Smooth muscle cell (in vitro differentiated cells): ENCODE results near the gene AP1B1. TPM values are rescaled to one million over a fixed set of nuclear protein-coding genes. Genes with fewer than 3 reads are reported as not detected.

ENCODE experiments used
- DNase-seq: peaks from one replicate; lab custom pipeline; 2025; ENCODE audit not compliant: unreplicated experiment; lab: John Stamatoyannopoulos, UW
- H2AFZ ChIP-seq: fragments of 200-600 bp; sonication (generic); 2 replicates; pipeline ENCODE4 v1.6.0; 2016; ENCODE audit warnings: antibody characterized with exemption, low read depth, mild to moderate bottlenecking
- H3F3A ChIP-seq: fragments of 200-600 bp; sonication (generic); 2 replicates; pipeline ENCODE4 v1.6.0; 2017; ENCODE audit warnings: antibody characterized with exemption, low read depth
- H3K27ac ChIP-seq: fragments of 200-600 bp; sonication (generic); 2 replicates; pipeline ENCODE4 v1.5.1; 2016; ENCODE audit warnings: low read depth, mild to moderate bottlenecking
- H3K27me3 ChIP-seq: fragments of 200-600 bp; sonication (generic); 2 replicates; pipeline ENCODE4 v1.6.1; 2016; ENCODE audit warnings: low read depth, mild to moderate bottlenecking
- H3K36me3 ChIP-seq: fragments of 200-600 bp; sonication (generic); 2 replicates; pipeline ENCODE4 v1.5.1; 2016; ENCODE audit warnings: low read depth
- H3K4me1 ChIP-seq: fragments of 200-600 bp; sonication (generic); 2 replicates; pipeline ENCODE4 v1.5.1; 2016; ENCODE audit warnings: low read depth
- H3K4me2 ChIP-seq: fragments of 200-600 bp; sonication (generic); 2 replicates; pipeline ENCODE4 v1.6.0; 2016; ENCODE audit warnings: mild to moderate bottlenecking
- H3K4me3 ChIP-seq: fragments of 200-600 bp; sonication (generic); 2 replicates; pipeline ENCODE4 v1.5.1; 2016; ENCODE audit warnings: mild to moderate bottlenecking
- H3K79me2 ChIP-seq: fragments of 200-600 bp; sonication (generic); 2 replicates; pipeline ENCODE4 v1.6.0; 2016; ENCODE audit warnings: low read depth, mild to moderate bottlenecking
- H3K9ac ChIP-seq: fragments of 200-600 bp; sonication (generic); 2 replicates; pipeline ENCODE4 v1.6.0; 2016; ENCODE audit warnings: low read depth
- H3K9me3 ChIP-seq: fragments of 200-600 bp; sonication (generic); replicated peaks from 2 replicates; pipeline ENCODE4 v1.5.1; 2016; ENCODE audit warnings: low read depth
- H4K20me1 ChIP-seq: fragments of 200-600 bp; sonication (generic); 2 replicates; pipeline ENCODE4 v1.6.0; 2016; ENCODE audit warnings: low read depth
- WGBS: methylation state at CpG from one replicate; pipeline ENCODE4 v1.1.7; 2016; ENCODE audit warnings: low lambda C conversion rate; 5-methylcytosine and 5-hydroxymethylcytosine counted together
- polyA plus RNA-seq: library from polyadenylated mRNA; unstranded; fragments of >200 nt; fragmentation: Nextera tagmentation; extraction: Ambion mirVana; gene quantifications from 2 replicates; pipeline ENCODE4 v1.2.1, GENCODE V29; 2016
- total RNA-seq: library from RNA; depleted of rRNA; stranded (reverse); fragments of >200 nt; gene quantifications from 2 replicates; pipeline ENCODE4 v1.2.3, GENCODE V29; 2014
- TF ChIP-seq, protein P1 (sequence below): fragments of 200-600 bp; sonication (generic); IDR thresholded peaks from 2 replicates; pipeline ENCODE4 v1.5.1; 2017; ENCODE audit warnings: borderline replicate concordance, mild to moderate bottlenecking, antibody characterized with exemption; ENCODE audit not compliant: insufficient read depth, poor library complexity, severe bottlenecking

AP1B1 gene
- total and polyA plus RNA-seq, 2 experiments from 2014 or later, result 30.3 to 38.5 TPM

DNA sequence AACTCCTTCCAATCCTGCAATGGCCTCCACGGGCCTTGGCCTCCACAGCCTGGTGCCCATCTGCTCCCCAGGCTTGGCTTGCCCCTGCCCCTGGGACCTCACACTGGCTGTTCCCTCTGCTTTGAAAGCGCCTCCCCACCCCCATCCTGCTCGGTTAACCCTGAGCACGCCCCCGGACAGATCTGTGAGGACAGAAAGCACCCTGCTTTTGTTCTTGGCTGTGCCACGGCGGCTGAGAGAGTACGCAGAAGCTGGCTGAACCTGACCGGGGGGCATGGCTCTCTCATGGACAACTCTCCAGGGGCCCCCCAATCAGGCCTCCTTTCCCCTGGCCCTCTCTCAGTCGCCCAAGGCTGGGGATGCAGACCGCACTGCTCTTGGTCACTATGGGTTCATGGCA is 52.7 kb downstream of the AP1B1 start:
- 93% methylated on average over 11 of the region's 11 CpGs for WGBS

DNA sequence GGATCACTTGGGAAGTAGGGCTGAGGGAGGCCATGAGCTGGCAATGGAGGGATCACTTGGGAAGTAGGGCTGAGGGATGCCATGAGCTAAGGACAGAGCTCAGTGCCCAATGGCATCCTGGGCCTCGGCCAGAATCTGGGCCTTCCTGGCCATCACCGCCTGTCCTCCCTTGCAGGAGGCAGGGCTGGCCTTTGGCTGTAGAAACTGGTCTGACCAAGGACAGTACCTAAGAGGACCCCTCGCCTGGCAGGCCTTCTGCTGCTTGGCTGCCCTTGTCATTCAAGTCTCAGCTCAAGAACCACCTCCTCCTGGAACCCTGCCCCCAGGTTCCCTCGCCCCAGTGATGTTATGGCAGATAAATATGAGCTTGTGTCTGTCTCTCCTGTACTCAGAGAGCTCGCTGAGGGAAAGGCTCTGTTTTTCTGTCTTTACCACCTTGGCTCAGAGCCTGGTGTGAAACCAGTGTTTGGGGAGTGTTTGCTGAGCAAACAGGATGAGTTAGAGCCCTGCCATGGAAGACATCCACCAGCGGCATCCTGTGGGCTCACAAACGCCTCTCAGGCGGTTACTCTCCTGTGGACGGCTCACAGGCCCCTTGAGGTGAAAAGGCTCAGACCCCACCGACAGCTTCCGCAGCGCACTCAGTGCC is 53.5 kb downstream of the AP1B1 start:
- no peak overlapping the region for H3K9ac ChIP-seq
- H3K27me3 ChIP-seq, result no peaks in the 10 kb centered on the region
- TF ChIP-seq, protein P1, sequence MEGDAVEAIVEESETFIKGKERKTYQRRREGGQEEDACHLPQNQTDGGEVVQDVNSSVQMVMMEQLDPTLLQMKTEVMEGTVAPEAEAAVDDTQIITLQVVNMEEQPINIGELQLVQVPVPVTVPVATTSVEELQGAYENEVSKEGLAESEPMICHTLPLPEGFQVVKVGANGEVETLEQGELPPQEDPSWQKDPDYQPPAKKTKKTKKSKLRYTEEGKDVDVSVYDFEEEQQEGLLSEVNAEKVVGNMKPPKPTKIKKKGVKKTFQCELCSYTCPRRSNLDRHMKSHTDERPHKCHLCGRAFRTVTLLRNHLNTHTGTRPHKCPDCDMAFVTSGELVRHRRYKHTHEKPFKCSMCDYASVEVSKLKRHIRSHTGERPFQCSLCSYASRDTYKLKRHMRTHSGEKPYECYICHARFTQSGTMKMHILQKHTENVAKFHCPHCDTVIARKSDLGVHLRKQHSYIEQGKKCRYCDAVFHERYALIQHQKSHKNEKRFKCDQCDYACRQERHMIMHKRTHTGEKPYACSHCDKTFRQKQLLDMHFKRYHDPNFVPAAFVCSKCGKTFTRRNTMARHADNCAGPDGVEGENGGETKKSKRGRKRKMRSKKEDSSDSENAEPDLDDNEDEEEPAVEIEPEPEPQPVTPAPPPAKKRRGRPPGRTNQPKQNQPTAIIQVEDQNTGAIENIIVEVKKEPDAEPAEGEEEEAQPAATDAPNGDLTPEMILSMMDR, result no peak
- H4K20me1 ChIP-seq, result no peaks in the 10 kb centered on the region
- H3K4me3 ChIP-seq, result no peak overlapping the region
- no peak overlapping the region for H3K4me2 ChIP-seq
- H3K79me2 ChIP-seq, result no peaks in the 10 kb centered on the region
- H3K9me3 ChIP-seq, result no peaks in the 10 kb centered on the region
- H3K4me1 ChIP-seq, result no peaks in the 10 kb centered on the region
- H3K36me3 ChIP-seq, result no peaks in the 10 kb centered on the region
- no peak overlapping the region for H2AFZ ChIP-seq
- 98% methylated on average over 12 of the region's 12 CpGs for WGBS
- DNase-seq, result no peak
- no peaks in the 10 kb centered on the region for H3F3A ChIP-seq
- H3K27ac ChIP-seq, result no peak overlapping the region

More for the DNA sequence above, 52.7 kb downstream of the AP1B1 start:
- no peaks in the 10 kb centered on the region for H3K36me3 ChIP-seq
- no peak for DNase-seq
- no peak overlapping the region for H3K27ac ChIP-seq
- TF ChIP-seq, protein P1, result no peak
- no peaks in the 10 kb centered on the region for H3K9me3 ChIP-seq
- no peak overlapping the region for H3K4me3 ChIP-seq
- H3K9ac ChIP-seq, result no peak overlapping the region
- no peak overlapping the region for H2AFZ ChIP-seq
- H3F3A ChIP-seq, result no peaks in the 10 kb centered on the region
- no peaks in the 10 kb centered on the region for H3K27me3 ChIP-seq
- H4K20me1 ChIP-seq, result no peaks in the 10 kb centered on the region
- H3K4me1 ChIP-seq, result no peaks in the 10 kb centered on the region
- no peak overlapping the region for H3K4me2 ChIP-seq
- H3K79me2 ChIP-seq, result no peaks in the 10 kb centered on the region

DNA sequence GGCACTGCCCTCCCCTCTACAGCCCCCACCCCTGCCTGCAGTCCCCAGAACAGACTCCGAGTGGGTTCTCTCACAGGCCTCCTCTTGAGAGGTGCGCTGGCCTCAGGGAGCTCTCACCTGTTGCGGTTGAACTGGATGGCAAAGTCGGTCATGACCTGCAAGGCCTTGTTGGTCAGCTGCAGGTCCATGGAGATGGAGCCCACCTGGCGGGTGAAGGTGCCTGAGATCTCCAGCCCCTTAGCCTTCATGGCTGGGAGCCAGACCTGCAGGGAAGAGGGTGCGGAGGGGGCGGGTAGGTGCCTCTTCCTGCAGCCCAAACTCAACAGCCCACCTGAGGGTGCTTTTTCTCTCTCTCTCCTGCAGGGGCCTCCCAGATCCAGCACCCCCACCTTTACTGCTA is 54.2 kb downstream of the AP1B1 start:
- WGBS, result 100% methylated on average over 7 of the region's 7 CpGs
- Histone ChIP-seq H3K4me3 (no peak overlapping the region), H3K9ac (no peak overlapping the region), H4K20me1 (no peaks in the 10 kb centered on the region), H2AFZ (no peak overlapping the region), H3F3A (no peaks in the 10 kb centered on the region), H3K27me3 (no peaks in the 10 kb centered on the region), H3K4me1 (no peaks in the 10 kb centered on the region), H3K4me2 (no peak overlapping the region), H3K27ac (no peak overlapping the region), H3K79me2 (no peaks in the 10 kb centered on the region), H3K9me3 (no peaks in the 10 kb centered on the region), H3K36me3 (no peaks in the 10 kb centered on the region)
- no peak for DNase-seq
- TF ChIP-seq, protein P1, result no peak

DNA sequence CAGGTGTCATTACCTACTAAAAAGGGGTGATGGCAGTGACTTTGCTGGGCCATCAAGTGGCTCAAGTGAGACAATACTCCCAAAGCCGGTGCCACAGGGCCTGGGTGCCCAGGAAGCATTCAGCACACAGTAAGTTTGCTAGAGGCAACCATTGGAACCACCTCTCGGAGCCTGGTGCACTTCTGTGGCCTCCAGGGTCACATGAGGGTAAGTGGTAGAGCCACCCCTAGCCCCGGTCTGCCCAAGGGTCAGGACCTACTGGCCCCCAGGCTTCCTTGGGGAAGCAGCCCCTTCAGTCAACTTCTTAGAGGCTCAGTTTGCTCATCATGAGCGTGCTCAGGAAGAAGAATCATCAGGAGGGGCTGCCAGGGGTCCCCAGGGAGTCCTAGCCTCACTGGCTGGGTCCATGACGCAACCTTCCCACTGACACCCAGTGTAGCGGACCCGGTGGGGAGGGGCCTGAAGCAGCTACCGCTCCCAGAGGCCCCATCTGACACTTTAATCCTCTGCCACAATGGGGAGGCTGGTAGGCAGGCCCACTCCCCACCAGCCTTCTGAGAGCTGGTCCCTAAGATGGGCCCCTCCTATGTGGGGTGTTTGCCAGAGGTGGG is 55.4 kb downstream of the AP1B1 start:
- no peaks in the 10 kb centered on the region for H3K4me1 ChIP-seq
- H3K9ac ChIP-seq, result no peak overlapping the region
- WGBS, result 96% methylated on average over 8 of the region's 8 CpGs
- H3K9me3 ChIP-seq, result no peaks in the 10 kb centered on the region
- no peak for DNase-seq
- H3K36me3 ChIP-seq, result no peaks in the 10 kb centered on the region
- TF ChIP-seq, protein P1, result no peak
- H3K79me2 ChIP-seq, result no peaks in the 10 kb centered on the region
- H3K4me3 ChIP-seq, result no peak overlapping the region
- no peak overlapping the region for H2AFZ ChIP-seq
- H3K4me2 ChIP-seq, result no peak overlapping the region
- no peaks in the 10 kb centered on the region for H3K27me3 ChIP-seq
- H4K20me1 ChIP-seq, result no peaks in the 10 kb centered on the region
- no peaks in the 10 kb centered on the region for H3F3A ChIP-seq
- no peak overlapping the region for H3K27ac ChIP-seq
